ENCODE measurements around the gene SPRYD4.

DNA sequence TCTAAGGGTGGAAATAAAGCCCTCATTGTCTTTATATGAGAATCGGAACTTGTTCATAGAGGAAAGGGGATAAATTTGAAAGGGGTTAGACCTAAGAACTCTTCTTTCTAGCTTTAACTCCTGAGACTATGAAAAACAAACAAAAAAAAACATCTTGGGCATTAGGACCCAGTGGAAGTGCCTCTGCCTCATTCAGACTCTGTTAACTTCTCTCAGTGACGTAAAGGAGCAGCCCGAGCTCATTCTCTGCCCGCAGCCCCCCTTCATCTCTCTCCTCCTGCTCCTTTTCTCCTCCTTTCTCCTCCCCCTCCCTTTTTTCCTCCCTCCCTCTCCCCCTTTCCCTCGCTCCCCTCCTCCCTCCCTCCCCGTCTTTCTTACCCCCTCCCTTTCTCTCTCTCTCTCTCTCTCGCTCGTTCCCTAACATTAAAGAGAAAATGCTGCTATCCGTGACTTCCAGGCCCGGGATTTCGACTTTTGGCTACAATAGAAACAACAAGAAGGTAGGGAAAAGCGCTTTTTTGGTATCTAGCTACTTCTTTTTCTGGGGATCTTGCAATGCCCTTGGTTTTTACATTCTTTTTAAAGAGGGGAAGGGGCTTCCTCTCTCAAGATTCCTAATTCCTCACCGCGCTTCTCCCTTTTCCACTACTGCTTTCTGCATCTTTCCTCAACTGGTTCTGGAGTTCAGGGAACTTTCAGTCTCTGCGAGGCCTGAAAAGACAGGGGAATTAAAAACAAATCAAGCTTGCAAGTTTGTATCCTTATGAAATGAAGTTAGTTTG, 53.4 kb downstream of the SPRYD4 start, which contains the start of gene RBMS2:
- TF ChIP-seq TCF4 (CRISPR knock-in tag; IDR thresholded peaks at IDR 0.05; ENCODE audit: borderline replicate concordance): no peak
- TF ChIP-seq ZNF70 (CRISPR knock-in tag; IDR thresholded peaks at IDR 0.05): no peak
- no peak for TF ChIP-seq PATZ1 (CRISPR knock-in tag; IDR thresholded peaks at IDR 0.05; ENCODE audit: borderline replicate concordance)
- TF ChIP-seq, protein P1, sequence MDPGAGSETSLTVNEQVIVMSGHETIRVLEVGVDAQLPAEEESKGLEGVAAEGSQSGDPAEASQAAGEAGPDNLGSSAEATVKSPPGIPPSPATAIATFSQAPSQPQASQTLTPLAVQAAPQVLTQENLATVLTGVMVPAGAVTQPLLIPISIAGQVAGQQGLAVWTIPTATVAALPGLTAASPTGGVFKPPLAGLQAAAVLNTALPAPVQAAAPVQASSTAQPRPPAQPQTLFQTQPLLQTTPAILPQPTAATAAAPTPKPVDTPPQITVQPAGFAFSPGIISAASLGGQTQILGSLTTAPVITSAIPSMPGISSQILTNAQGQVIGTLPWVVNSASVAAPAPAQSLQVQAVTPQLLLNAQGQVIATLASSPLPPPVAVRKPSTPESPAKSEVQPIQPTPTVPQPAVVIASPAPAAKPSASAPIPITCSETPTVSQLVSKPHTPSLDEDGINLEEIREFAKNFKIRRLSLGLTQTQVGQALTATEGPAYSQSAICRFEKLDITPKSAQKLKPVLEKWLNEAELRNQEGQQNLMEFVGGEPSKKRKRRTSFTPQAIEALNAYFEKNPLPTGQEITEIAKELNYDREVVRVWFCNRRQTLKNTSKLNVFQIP (CRISPR knock-in tag; IDR thresholded peaks at IDR 0.05; ENCODE audit: borderline replicate concordance, low read depth): no peak

All from SK-N-SH treated with all-trans-retinoic acid at 6 μM for 48 hours (cell line).